Neuronal stem cell (in vitro differentiated cells): ENCODE measurements around the gene ENDOV.

Experiments
- DNase-seq: peaks from one replicate; pipeline ENCODE4 v3.0.0-alpha.2; 2013; ENCODE audit warnings: low spot score
- H2AFZ ChIP-seq: one replicate; pipeline ENCODE4 v1.6.1; 2013; ENCODE audit warnings: mild to moderate bottlenecking, low read length, inconsistent platforms
- H2AK5ac ChIP-seq: 2 replicates; pipeline ENCODE4 v1.6.1; 2013; ENCODE audit warnings: low read depth, mild to moderate bottlenecking, inconsistent platforms, low read length, moderate library complexity, mixed read lengths
- H2BK120ac ChIP-seq: 2 replicates; pipeline ENCODE4 v1.6.1; 2013; ENCODE audit warnings: low read depth, mild to moderate bottlenecking, inconsistent platforms, low read length, moderate library complexity, mixed read lengths
- H2BK12ac ChIP-seq: one replicate; pipeline ENCODE4 v1.6.1; 2013; ENCODE audit warnings: low read length, inconsistent platforms
- H2BK15ac ChIP-seq: 2 replicates; pipeline ENCODE4 v1.6.1; 2013; ENCODE audit warnings: mild to moderate bottlenecking, low read length, inconsistent platforms, mixed read lengths
- H2BK5ac ChIP-seq: one replicate; pipeline ENCODE4 v1.6.1; 2013; ENCODE audit warnings: inconsistent platforms, mild to moderate bottlenecking, low read length, moderate library complexity
- H3K14ac ChIP-seq: one replicate; pipeline ENCODE4 v1.6.1; 2013; ENCODE audit warnings: low read length, inconsistent platforms
- H3K18ac ChIP-seq: 2 replicates; pipeline ENCODE4 v1.6.1; 2013; ENCODE audit warnings: low read length, inconsistent platforms
- H3K23ac ChIP-seq: 2 replicates; pipeline ENCODE4 v1.6.1; 2013; ENCODE audit warnings: low read depth, mild to moderate bottlenecking, mixed read lengths, low read length, inconsistent platforms; ENCODE audit not compliant: poor library complexity
- H3K27ac ChIP-seq: replicated peaks from 3 replicates; pipeline ENCODE4 v1.5.1; 2013; ENCODE audit warnings: low read length, inconsistent platforms
- H3K27me3 ChIP-seq, 3 experiments: 2 replicates each; pipeline ENCODE4 v1.6.1; 2013; ENCODE audit warnings: low read length in 3 of 3, mild to moderate bottlenecking in 2 of 3, inconsistent platforms in 1 of 3, low read depth in 1 of 3, mixed read lengths in 1 of 3, moderate library complexity in 1 of 3; ENCODE audit not compliant: control insufficient read depth in 3 of 3, insufficient read depth in 3 of 3
- H3K36me3 ChIP-seq, 2 donors: replicated peaks in 1 of 2; 2 replicates each; pipeline ENCODE4 v1.6.1; 2013; ENCODE audit warnings: low read length in 2 of 2; ENCODE audit not compliant: control insufficient read depth in 2 of 2, insufficient read depth in 2 of 2
- H3K4ac ChIP-seq: 2 replicates; pipeline ENCODE4 v1.6.1; 2013; ENCODE audit warnings: inconsistent platforms, mild to moderate bottlenecking, low read length, moderate library complexity
- H3K4me1 ChIP-seq, 2 donors: 1 replicate in 1 of 2; 2 replicates in 1 of 2; pipeline ENCODE4 v1.6.1; 2013; ENCODE audit warnings: low read length in 2 of 2, low read depth in 1 of 2; ENCODE audit not compliant: control insufficient read depth in 2 of 2, insufficient read depth in 1 of 2
- H3K4me2 ChIP-seq: one replicate; pipeline ENCODE4 v1.6.1; 2013; ENCODE audit warnings: mild to moderate bottlenecking, low read length, inconsistent platforms; ENCODE audit not compliant: insufficient read depth, poor library complexity, severe bottlenecking
- H3K4me3 ChIP-seq, 2 donors: 2 replicates each; pipeline ENCODE4 v1.5.1; 2013; ENCODE audit warnings: low read length in 2 of 2, mild to moderate bottlenecking in 2 of 2, inconsistent platforms in 1 of 2, moderate library complexity in 1 of 2
- H3K79me1 ChIP-seq: one replicate; pipeline ENCODE4 v1.6.1; 2013; ENCODE audit warnings: low read depth, mild to moderate bottlenecking, inconsistent platforms, low read length, moderate library complexity
- H3K9ac ChIP-seq: one replicate; pipeline ENCODE4 v1.6.1; 2013; ENCODE audit warnings: mild to moderate bottlenecking, low read depth, low read length, inconsistent platforms; ENCODE audit not compliant: poor library complexity
- H3K9me3 ChIP-seq, 2 donors: replicated peaks in 1 of 2; 2 replicates each; pipeline versions ENCODE3 to v1.6.1; 2013; ENCODE audit warnings: low read length in 2 of 2, mild to moderate bottlenecking in 2 of 2, inconsistent platforms in 1 of 2, low read depth in 1 of 2, mixed read lengths in 1 of 2, moderate library complexity in 1 of 2; ENCODE audit not compliant: control insufficient read depth in 2 of 2, insufficient read depth in 1 of 2
- H4K8ac ChIP-seq: one replicate; pipeline ENCODE4 v1.6.1; 2013; ENCODE audit warnings: low read depth, mild to moderate bottlenecking, inconsistent platforms, low read length, moderate library complexity
- H4K91ac ChIP-seq: one replicate; pipeline ENCODE4 v1.6.1; 2013; ENCODE audit warnings: low read length, low read depth, mild to moderate bottlenecking, inconsistent platforms; ENCODE audit not compliant: poor library complexity
- WGBS, 2 donors: extraction: QIAGEN DNeasy Blood & Tissue Kit; methylation state at CpG; one replicate each; pipeline ENCODE4 v1.1.7; 2013; ENCODE audit warnings: missing lambda C conversion rate in 2 of 2, mixed read lengths in 1 of 2; ENCODE audit not compliant: insufficient read length in 2 of 2, insufficient replicate concordance in 1 of 2; ENCODE audit errors: extremely low coverage in 2 of 2; 5-methylcytosine and 5-hydroxymethylcytosine counted together

The ENDOV gene

GRCh38 chr17:80433916-80434666 lies 19.1 kb downstream of the ENDOV start:
- Histone ChIP-seq H4K91ac (no peak overlapping the region), H3K23ac (no peak overlapping the region), H3K79me1 (peaks cover 2% of the 10 kb centered on the region), H2BK5ac (no peak overlapping the region), H2BK15ac (no peak overlapping the region), H2BK12ac (no peak overlapping the region), H3K9me3 (no peaks in the 10 kb centered on the region), H3K14ac (no peak overlapping the region), H3K4ac (no peak overlapping the region), H3K4me3 (no peak overlapping the region), H3K27me3 (peaks cover 0 to 2% (median 0%) of the 10 kb centered on the region in 3 experiments), H3K18ac (no peak overlapping the region), H3K36me3 (no peaks in the 10 kb centered on the region), H3K9ac (no peak overlapping the region), H4K8ac (no peak overlapping the region), H3K4me2 (no peak overlapping the region), H2BK120ac (no peak overlapping the region), H2AK5ac (no peak overlapping the region), H3K4me1 (no peaks in the 10 kb centered on the region), H2AFZ (no peak overlapping the region), H3K27ac (no peak overlapping the region)
- DNase-seq: no peak
- WGBS, 2 donors: no CpG with 5 or more reads among the region's 12 CpGs

- Histone ChIP-seq H3K79me1 (no peaks in the 10 kb centered on the region), H2AK5ac (no peak overlapping the region), H4K8ac (no peak overlapping the region), H2BK120ac (no peak overlapping the region), H3K18ac (no peak overlapping the region), H3K23ac (peak overlapping the region; percentile 55), H2BK12ac (no peak overlapping the region), H3K4ac (no peak overlapping the region), H3K36me3 (no peaks in the 10 kb centered on the region), H2BK5ac (peak overlapping the region; percentile 53), H2BK15ac (no peak overlapping the region), H3K4me3 (no peak overlapping the region), H3K9me3 (no peaks in the 10 kb centered on the region), H3K27me3 (peaks cover 0 to 2% (median 0%) of the 10 kb centered on the region in 3 experiments), H3K9ac (no peak overlapping the region), H2AFZ (no peak overlapping the region), H4K91ac (no peak overlapping the region), H3K14ac (no peak overlapping the region), H3K4me2 (no peak overlapping the region), H3K27ac (no peak overlapping the region), H3K4me1 (no peaks in the 10 kb centered on the region)
- WGBS, 2 donors: no CpG with 5 or more reads among the region's 10 CpGs
- DNase-seq: no peak
Measured at GRCh38 chr17:80437532-80437931, 22.6 kb downstream of the ENDOV start.

- no peak overlapping the region for H3K9ac ChIP-seq
- H4K91ac ChIP-seq: no peak overlapping the region
- no peak overlapping the region for H2BK12ac ChIP-seq
- H2BK5ac ChIP-seq: peak overlapping the region; percentile 13
- peaks cover under 1% of the 10 kb centered on the region in 2 donors for H3K4me1 ChIP-seq
- H3K27ac ChIP-seq: no peak overlapping the region
- H3K79me1 ChIP-seq: no peaks in the 10 kb centered on the region
- H3K4ac ChIP-seq: no peak overlapping the region
- no peak overlapping the region for H3K4me2 ChIP-seq
- peaks cover 0 to 13% (median 2%) of the 10 kb centered on the region in 3 experiments for H3K27me3 ChIP-seq
- no peak overlapping the region for H3K14ac ChIP-seq
- no peak overlapping the region for H4K8ac ChIP-seq
- H2AK5ac ChIP-seq: peak overlapping the region; percentile 84
- WGBS, 2 donors: no CpG with 5 or more reads among the region's 5 CpGs
- no peak overlapping the region for H2BK15ac ChIP-seq
- H3K23ac ChIP-seq: no peak overlapping the region
- H3K36me3 ChIP-seq: no peaks in the 10 kb centered on the region
- no peak overlapping the region for H3K4me3 ChIP-seq
- H3K18ac ChIP-seq: no peak overlapping the region
- no peak for DNase-seq
- H3K9me3 ChIP-seq: no peaks in the 10 kb centered on the region
- no peak overlapping the region for H2BK120ac ChIP-seq
- H2AFZ ChIP-seq: no peak overlapping the region
Measured at GRCh38 chr17:80438806-80439205, 23.8 kb downstream of the ENDOV start.

- H2AK5ac ChIP-seq: no peak overlapping the region
- H2BK5ac ChIP-seq: no peak overlapping the region
- H3K9ac ChIP-seq: no peak overlapping the region
- no peak overlapping the region for H2BK12ac ChIP-seq
- peaks cover 4 to 6% of the 10 kb centered on the region in 2 donors for H3K4me1 ChIP-seq
- no peak overlapping the region for H4K8ac ChIP-seq
- no peak overlapping the region for H2BK120ac ChIP-seq
- no peak for DNase-seq
- no peak overlapping the region for H3K4ac ChIP-seq
- H2AFZ ChIP-seq: no peak overlapping the region
- H4K91ac ChIP-seq: no peak overlapping the region
- no peak overlapping the region for H3K18ac ChIP-seq
- H3K9me3 ChIP-seq: no peaks in the 10 kb centered on the region
- H3K27ac ChIP-seq: no peak overlapping the region
- peaks cover 0 to 18% (median 2%) of the 10 kb centered on the region in 3 experiments for H3K27me3 ChIP-seq
- no peak overlapping the region for H3K4me3 ChIP-seq
- no CpG with 5 or more reads among the region's 9 CpGs for WGBS, 2 donors
- no peaks in the 10 kb centered on the region for H3K36me3 ChIP-seq
- H3K4me2 ChIP-seq: no peak overlapping the region
- H3K79me1 ChIP-seq: no peaks in the 10 kb centered on the region
- H2BK15ac ChIP-seq: no peak overlapping the region
- H3K23ac ChIP-seq: no peak overlapping the region
- H3K14ac ChIP-seq: no peak overlapping the region
Measured at GRCh38 chr17:80439499-80439898, 24.5 kb downstream of the ENDOV start.
